ENCODE results near the gene NCOA1.
"Not testable (repeated sequence)": the region's sequence is repeated elsewhere in the genome, so short reads cannot be mapped to it uniquely, and the experiment has no call there.

NCOA1 gene

DNA sequence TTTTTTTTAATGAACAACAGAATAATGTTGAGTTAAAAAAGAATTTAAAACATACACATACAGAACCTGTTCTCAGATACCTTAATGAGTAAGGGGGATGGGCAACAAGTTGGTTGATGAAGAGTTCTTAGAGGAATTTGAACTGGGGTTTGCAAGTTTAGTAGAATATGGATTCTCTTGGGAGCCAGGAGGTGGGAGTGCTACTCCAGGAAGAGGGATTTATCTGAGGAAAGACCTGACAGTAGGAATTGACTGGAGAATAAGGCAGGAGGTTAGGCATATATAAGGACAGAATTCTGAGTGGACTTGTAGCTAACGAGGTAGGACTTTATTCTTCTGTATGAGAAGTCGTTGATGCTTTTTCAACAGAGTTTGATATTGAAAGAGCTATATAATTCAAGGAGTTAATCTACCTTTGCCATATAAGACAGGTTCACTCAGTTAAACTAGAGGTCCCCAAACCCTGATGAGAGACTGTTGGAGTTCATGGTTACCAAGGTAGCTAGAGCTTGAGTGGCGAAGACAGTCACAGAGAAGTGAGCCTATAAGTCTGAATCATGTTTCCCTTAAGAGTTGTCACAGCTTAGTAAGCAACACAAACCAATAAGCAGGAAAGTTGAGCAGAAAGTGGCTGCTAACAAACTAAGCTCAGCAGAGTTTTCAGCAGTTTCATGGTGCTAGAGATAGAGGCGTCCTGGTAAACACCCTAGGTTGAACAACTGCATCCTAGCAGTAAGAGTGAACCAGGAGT lies 88.2 kb downstream of the NCOA1 start:
- DNase-seq (ENCODE audit: low spot score), result no peak

DNA sequence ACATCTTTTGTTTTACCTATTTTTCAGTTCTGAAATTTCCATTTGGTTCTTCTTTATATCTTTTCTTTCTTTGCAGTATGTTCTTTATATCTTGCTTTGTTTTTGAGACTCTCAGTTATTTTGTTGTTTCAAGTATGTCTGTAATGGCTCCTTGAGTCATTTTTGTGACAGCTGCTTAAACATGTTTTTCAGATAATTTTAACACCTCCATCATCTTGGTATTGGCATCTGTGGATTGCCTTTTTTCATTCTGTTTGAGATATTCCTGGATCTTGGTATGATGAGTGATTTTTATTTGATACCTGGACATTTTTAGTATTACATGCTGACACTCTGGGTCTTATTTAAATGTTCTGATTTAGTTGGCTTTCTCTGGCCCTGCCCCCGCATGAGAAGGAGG lies 89.5 kb downstream of the NCOA1 start:
- no peak for DNase-seq (ENCODE audit: low spot score)

GRCh38 chr2:24581971-24582370 lies 90.9 kb downstream of the NCOA1 start:
- DNase-seq (ENCODE audit: low spot score), result not testable (repeated sequence)

DNA sequence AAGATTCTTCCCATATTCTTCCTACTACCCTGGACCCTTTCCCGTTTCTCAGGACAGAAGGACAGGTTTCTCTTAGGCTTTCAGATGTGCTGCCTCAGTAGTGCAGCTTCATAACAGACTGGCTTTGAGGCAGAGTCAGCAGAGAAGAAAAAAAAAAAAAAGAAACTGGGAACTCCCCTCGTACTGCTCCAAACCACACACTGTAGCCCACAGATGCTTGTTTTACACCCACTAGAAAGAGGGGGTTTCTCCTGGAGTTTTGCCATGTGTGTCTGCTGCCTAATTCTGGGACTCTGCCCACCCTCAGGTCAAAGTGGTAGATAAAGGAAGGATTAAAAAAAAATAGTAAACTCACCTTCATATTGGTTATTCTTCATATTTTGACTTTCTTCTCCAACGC lies 95.9 kb downstream of the NCOA1 start:
- DNase-seq (ENCODE audit: low spot score), result no peak

DNA sequence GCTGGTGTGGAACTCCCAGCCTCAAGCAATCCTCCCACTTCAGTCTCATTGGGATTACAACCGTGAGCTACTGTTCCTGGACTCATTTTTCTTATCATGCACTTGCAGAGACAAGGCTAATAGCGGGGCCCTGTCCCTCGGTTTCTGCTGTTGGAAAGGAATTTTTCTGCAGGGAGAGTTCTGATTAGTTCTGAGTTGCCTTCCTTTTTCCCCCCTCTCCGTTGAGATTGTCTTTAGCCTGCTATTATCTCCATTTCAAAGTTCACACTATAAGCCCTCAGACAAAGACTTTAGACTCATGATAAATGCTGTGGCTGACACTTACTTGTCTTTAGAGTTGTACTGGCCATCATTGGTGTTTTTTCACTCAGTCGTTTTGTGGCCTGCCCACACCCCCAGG lies 97.2 kb downstream of the NCOA1 start:
- DNase-seq (ENCODE audit: low spot score), result no peak

DNA sequence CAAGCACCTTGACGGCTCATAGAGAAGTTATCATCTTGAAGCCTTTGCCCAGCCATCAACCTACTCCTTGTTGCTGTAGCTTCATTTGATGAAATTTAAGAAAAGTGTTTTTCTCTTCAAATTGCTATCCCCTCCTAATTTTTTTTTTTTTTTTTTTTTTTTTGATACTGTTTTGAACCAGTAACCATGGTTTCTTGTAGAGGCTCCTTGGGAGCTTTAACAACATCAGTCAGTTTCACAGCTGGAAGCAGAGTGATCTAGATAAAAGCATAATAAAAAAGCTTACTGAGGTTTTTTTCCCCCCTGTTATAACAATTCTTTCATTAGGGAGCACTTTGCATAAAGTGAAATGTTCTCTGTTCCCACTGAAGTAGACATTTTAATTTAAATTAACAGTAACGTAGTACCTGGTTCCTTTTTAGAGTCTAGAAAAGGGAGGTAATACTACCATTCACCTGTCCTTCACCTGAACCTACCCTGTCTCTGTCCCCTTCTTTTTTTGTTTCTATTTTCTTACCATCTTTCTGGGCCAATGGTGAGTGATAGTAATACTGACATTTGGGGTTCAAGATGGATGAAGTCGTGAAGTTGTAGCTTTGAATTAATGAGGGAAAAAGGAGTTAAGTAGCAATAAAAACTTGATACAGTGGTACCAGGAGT lies 101.5 kb downstream of the NCOA1 start:
- no peak for DNase-seq (ENCODE audit: low spot score)

DNA sequence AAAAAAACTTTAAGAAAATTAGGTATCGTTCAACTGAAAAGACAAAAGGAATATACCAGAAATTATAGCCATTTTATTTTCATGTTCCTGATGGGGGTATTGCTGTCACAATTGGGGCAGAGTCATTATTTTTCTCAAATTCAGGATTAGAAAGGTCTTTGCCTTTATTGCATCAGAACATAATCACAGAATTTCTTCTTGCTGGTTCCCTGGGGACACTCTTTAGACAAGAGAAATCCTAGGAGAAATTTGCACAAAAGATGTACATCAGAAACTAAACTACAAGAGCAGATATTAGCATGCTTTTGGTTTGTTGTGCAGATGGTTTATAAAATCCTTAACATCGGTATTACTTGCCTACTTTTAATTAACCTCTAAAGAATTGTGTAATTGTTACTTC lies 103.2 kb downstream of the NCOA1 start:
- DNase-seq (ENCODE audit: low spot score), result no peak

DNA sequence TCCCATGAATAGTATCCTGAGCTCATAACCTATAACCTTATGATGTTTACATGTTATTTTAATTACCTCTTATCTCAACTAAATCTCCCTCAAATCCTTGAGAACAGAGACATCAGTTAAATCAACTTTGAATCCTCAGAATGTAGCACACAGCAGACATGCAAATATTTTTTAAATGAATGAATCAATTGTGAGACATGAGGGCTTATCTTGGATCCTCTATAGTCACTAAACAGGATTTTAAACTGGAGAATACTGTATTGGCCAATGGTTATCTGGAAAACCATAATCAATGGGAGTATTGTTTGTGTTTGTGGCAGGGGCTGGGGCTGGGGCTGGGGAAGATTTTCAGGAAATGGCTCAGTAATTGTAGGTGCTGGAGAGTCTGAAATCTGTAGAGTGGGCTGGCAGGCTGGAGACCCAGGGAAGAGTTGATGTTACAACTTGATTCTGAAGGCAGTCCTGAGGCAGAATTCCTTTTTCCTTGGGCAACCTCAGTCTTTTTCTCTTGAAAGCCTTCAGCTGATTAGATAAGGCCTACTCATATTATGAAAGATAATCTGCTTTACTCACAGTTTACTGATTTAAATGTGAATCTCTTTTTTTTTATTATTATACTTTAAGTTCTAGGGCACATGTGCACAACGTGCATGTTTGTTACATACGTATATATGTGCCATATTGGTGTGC lies 106.3 kb downstream of the NCOA1 start:
- DNase-seq (ENCODE audit: low spot score), result no peak

- not testable (repeated sequence) for DNase-seq (ENCODE audit: low spot score)
These were observed 109.1 kb downstream of the NCOA1 start for GRCh38 chr2:24600140-24600539.

GRCh38 chr2:24611631-24612030 lies 120.6 kb downstream of the NCOA1 start:
- DNase-seq (ENCODE audit: low spot score), result no peak

DNA sequence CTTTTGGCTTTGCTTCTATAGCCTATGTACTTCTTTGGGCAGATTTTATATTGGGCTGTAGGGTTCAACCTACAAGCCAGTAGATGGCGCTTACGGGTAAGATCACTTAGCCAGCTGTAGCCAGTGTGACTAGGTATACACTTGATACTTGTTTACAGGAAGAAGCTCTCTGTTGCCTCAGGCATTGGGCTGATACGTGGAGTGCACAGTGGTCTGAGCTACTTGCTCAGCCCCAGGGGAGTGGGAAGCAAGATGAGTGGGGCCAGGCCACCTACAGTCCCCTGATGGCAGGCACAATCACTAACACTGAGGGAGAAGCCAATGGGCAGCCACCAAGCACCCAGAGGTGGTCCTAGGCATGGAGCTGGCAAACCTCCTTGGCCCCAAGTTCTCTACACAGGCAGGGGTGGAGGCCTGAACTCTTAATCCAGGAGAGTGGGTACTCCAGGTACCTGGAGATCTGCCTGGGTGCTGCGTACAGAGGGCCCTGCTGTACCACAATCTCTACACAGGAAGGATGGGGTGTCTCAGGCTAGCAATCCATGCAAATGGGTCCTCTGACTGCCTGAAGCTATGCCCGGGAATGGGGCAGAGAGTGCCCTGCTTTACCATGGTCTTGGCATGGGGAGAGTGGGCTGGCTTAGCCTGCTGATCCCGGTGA lies 122.2 kb downstream of the NCOA1 start:
- DNase-seq (ENCODE audit: low spot score), result peak; percentile 21

DNA sequence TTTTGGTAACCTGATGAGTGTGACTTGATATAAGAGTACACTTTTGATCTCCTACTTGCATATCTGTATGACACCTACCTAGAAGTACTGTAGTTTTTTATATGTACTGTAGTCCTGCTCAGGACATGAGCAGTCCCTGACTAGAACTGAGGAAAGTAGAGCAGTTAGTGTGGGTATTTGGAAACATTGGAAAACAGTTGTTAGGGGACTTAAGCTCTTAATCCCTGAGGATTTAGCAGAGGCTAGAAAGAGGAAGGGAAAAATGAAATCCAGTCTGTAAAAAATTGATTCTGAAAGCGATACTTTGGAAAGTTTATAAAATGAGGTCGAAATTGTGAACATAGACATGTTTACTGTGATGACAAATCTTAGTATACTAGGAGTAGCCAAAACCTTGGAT lies 125.6 kb downstream of the NCOA1 start:
- no peak for DNase-seq (ENCODE audit: low spot score)

- no peak for DNase-seq (ENCODE audit: low spot score)
These were observed 126.4 kb downstream of the NCOA1 start for GRCh38 chr2:24617424-24617823.

DNA sequence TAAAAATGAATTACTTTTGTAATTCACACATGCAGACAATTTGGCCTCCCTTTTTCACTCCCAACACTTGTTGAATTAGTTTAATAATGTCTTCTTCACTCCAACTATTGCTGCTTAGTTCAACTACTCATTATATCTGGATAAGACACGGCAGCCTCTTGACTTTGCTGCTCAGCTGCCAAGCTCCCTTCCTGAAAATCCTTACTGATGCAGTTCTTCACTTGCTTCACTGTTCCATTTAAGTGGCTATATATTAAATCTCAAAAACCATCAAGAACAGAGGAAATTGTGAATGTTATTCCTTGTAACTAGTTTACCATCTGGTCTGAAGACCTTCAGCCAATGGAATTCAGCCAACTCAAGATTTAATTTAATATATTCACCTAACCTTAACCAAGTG lies 127.1 kb downstream of the NCOA1 start:
- DNase-seq (ENCODE audit: low spot score), result no peak

DNA sequence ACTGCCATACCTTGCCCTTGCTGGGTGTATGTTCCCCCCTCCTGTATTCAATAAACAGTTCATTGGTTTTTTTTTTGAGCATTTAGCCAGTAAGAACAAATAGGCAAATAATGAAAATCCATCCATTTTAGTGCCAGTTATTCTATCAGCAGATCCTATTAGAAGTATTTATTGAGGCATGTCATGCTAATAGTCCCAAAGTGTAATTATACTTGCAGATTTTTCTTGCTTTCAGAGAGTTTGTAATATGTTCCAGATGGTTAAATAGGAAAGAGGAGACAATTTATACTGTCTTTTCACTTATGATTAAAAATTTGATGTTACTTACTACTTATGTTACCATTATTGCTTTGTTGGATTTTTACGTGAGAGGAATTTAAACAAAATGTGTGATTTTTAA lies 127.6 kb downstream of the NCOA1 start:
- no peak for DNase-seq (ENCODE audit: low spot score)

GRCh38 chr2:24620936-24621335 lies 129.9 kb downstream of the NCOA1 start:
- DNase-seq (ENCODE audit: low spot score), result no peak

DNA sequence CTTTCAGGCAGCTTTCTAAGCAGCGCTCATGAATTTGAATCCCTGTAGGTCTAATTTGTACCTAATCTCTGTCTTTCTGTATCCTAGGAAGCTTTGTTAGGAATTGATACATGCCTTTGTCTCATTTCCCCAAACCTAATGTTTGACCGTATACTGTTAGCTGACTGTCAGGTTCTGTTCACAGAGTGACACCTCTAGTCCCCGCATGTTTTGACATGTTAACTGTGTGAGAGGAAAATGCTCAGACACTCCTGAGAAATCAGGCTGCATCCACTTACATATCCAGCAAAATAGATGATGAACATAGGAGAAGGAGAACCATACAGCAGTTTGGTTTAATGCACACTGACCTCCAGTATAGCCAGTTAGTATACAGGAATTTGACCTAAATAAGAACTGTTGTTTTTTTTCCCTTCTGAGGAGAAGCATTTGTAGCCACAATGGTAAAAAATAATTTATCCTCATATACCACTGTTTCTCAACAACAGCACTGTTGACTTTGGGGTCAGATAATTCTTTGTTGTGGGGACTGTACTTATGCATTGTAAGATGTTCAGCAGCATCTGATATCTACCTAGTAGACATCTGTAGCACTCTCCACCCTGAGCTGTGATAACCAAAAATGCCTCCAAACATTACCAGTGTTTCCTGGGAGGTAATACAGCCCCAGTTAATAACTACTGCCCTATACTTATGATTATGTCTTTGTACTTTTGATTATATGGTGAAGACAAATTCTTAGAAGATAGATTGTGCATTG lies 130.9 kb downstream of the NCOA1 start:
- DNase-seq (ENCODE audit: low spot score), result no peak

DNA sequence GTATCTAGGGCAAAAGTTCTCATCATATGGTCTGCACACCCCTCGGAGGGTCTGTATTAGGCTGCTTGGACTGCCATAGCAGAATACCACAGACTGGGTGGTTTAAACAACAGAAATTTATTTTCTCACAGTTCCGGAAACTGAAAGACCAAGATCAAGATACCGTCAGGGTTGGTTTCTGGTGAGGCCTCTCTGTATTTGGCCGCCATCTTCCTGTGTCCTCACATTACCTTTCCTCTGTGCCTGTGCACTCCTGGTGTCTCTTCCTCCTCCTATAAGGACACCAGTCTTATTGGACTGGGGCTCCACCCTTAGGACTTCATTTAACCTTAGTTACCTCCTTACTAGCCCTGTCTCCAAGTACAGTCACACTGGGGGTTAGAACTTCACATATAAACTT lies 132.5 kb downstream of the NCOA1 start:
- DNase-seq (ENCODE audit: low spot score), result no peak

DNA sequence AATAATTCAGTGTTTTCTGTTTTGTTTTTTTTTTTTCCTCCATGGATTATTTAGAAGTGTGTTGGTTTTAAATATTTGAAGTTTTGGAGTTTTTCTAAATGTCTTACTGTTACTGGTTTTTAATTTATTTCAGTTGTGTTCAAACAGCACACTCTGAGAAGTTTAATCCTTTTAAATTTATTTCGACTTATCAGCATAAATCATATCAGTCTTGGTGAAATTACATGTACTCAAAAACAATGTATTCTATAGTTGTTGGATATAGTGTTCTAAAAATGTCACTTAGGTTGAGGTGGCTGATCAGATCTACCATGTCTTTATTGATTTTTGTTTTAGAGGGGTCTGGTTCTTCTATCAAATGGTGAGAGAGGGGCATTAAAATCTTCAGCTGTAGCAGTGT lies 134.7 kb downstream of the NCOA1 start:
- DNase-seq (ENCODE audit: low spot score), result no peak

DNA sequence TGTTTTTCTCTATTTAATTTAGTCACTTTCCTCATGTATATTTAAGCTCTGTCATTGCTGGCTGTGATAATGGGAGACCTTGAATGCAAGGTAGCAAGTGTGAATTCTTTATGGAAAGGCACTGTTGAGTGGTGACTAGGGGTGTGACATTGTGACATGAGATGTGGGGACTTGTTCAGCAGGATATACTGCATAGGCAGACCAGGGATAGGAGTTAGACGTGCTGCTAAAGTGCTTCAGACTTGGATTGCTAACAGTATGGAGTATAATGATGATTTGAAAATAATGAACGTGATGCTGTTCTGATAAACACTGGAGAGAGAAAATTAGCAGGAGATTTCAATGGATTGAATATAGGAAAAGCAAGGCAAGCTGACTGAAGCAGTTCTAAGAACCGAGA lies 135.1 kb downstream of the NCOA1 start:
- DNase-seq (ENCODE audit: low spot score), result no peak

DNA sequence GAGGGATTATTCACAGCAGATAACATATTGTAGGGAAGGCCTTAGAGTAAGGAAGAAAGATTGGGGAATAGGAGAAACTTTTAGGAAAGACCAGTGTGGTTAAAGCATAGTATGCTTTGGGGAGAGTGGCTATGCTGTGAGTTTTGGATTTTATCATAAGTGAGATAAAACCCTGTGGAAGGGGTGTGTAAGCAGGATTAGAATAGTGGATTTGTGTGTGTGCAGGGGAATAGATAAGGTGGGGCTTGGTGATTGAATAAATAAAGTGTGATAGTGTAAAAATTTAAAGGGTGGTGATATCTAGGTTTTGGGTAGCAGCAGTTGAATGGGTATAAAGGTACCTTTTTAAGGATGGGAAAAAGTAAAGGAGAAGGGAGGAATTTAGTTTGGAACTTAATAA lies 137.7 kb downstream of the NCOA1 start:
- DNase-seq (ENCODE audit: low spot score), result no peak

DNA sequence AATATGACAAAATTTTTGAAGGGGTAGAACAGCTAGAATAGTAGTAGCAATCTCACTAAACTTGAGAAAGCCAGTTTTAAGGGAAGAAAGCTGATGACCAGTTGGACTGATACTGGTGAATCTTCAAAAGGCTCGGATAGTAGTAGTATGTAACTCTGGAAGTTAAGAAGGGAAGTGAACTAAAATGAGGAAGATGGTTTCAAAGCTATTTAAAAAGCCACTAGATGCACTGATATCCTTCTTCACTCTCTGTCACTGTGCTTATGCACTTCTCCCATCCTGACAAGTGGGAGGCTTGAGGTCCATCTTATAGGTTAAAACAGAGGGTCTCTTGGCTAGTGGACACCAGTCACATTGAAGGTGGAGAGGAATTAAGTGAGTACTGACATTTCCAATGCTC lies 141.1 kb downstream of the NCOA1 start:
- DNase-seq (ENCODE audit: low spot score), result no peak
